Lower lobe of right lung (tissue), 2 donors: ENCODE data around the gene MTHFD1. TPM values are rescaled to one million over a fixed set of nuclear protein-coding genes. Genes with fewer than 3 reads are reported as not detected.

Source experiments
- ATAC-seq, 2 donors: fragments of 200-7000 bp; cut with Tn5 transposase; one replicate each; pipeline ENCODE4 v1.9.1; 2020 to 2022; ENCODE audit warnings: mild to moderate bottlenecking in 2 of 2, moderate library complexity in 2 of 2
- DNase-seq: peaks from one replicate; pipeline ENCODE4 v3.0.0-alpha.2; 2020
- H3K27ac ChIP-seq: fragments of 200-600 bp; one replicate; pipeline ENCODE4 v1.8.0; 2022
- H3K27me3 ChIP-seq: fragments of 200-600 bp; one replicate; pipeline ENCODE4 v1.8.0; 2022; ENCODE audit warnings: low read depth
- H3K36me3 ChIP-seq: fragments of 200-600 bp; one replicate; pipeline ENCODE4 v1.8.0; 2022; ENCODE audit warnings: mild to moderate bottlenecking
- H3K4me1 ChIP-seq: fragments of 200-600 bp; one replicate; pipeline ENCODE4 v1.8.0; 2022
- H3K4me3 ChIP-seq: fragments of 200-600 bp; one replicate; pipeline ENCODE4 v1.8.0; 2022; ENCODE audit warnings: mild to moderate bottlenecking
- H3K9me3 ChIP-seq: fragments of 200-600 bp; one replicate; pipeline ENCODE4 v1.8.0; 2022
- CTCF ChIP-seq: fragments of 200-600 bp; IDR thresholded peaks from one replicate; pipeline ENCODE4 v1.8.0; 2022; ENCODE audit warnings: antibody characterized with exemption, mild to moderate bottlenecking
- intact Hi-C: fragments of 100-400 bp; cut with DNase I; formaldehyde crosslinking; loops from one replicate; pipeline ENCODE4 v1.11.0; 2022
- total RNA-seq: library from RNA; stranded (reverse); fragmentation: NEBNext Ultra II Directional; extraction: Animal tissue kit (Norgen Biotek cat#: 25700); gene quantifications from one replicate; pipeline ENCODE4 v1.2.1, GENCODE V29; 2021
- donor health status: DM: no; HTN: yes; CAD: no; lungs with severe emphysema.

The MTHFD1 gene
- total RNA-seq, 1 donor from 2014 or later: 46.3 TPM

GRCh38 chr14:64422756-64423155 is 34.6 kb downstream of the MTHFD1 start:
- Histone ChIP-seq H3K9me3 (no peaks in the 10 kb centered on the region), H3K36me3 (peaks cover 80% of the 10 kb centered on the region), H3K27ac (no peak overlapping the region), H3K4me3 (no peak overlapping the region), H3K27me3 (no peaks in the 10 kb centered on the region), H3K4me1 (no peaks in the 10 kb centered on the region)
- no peak for ATAC-seq
- intact Hi-C loops: no loop called here
- TF ChIP-seq CTCF: no peak
- DNase-seq: no peak

GRCh38 chr14:64423987-64424386 is 35.8 kb downstream of the MTHFD1 start:
- Histone ChIP-seq H3K9me3 (no peaks in the 10 kb centered on the region), H3K4me3 (no peak overlapping the region), H3K27me3 (no peaks in the 10 kb centered on the region), H3K36me3 (peaks cover 75% of the 10 kb centered on the region), H3K4me1 (no peaks in the 10 kb centered on the region), H3K27ac (no peak overlapping the region)
- TF ChIP-seq CTCF: no peak
- DNase-seq (no peak), ATAC-seq (no peak)
- intact Hi-C loops: no loop called here

- ATAC-seq: peak in 1 of 2 donors; percentile 58
Measured at GRCh38 chr14:64434528-64434927, 46.4 kb downstream of the MTHFD1 start.

GRCh38 chr14:64438181-64438841 is 50.2 kb downstream of the MTHFD1 start:
- H3K9me3 ChIP-seq: no peaks in the 10 kb centered on the region
- intact Hi-C loops: no loop called here
- peaks cover 63% of the 10 kb centered on the region for H3K36me3 ChIP-seq
- TF ChIP-seq CTCF: no peak
- no peak overlapping the region for H3K4me3 ChIP-seq
- H3K27me3 ChIP-seq: no peaks in the 10 kb centered on the region
- no peak for DNase-seq
- no peaks in the 10 kb centered on the region for H3K4me1 ChIP-seq
- H3K27ac ChIP-seq: peak overlapping the region; percentile 51
- ATAC-seq: peak; percentile 65 to 81

More at GRCh38 chr14:64434528-64434927, 46.4 kb downstream of the MTHFD1 start:
- Histone ChIP-seq H3K4me3 (no peak overlapping the region), H3K9me3 (no peaks in the 10 kb centered on the region), H3K36me3 (peaks cover 57% of the 10 kb centered on the region), H3K27ac (no peak overlapping the region), H3K27me3 (no peaks in the 10 kb centered on the region), H3K4me1 (no peaks in the 10 kb centered on the region)
- TF ChIP-seq CTCF: no peak
- DNase-seq: no peak
- intact Hi-C loops: no loop called here

GRCh38 chr14:64439141-64439540 is 51.0 kb downstream of the MTHFD1 start:
- intact Hi-C loops: no loop called here
- Histone ChIP-seq H3K27ac (peak overlapping the region; percentile 51), H3K9me3 (no peaks in the 10 kb centered on the region), H3K4me1 (no peaks in the 10 kb centered on the region), H3K27me3 (no peaks in the 10 kb centered on the region), H3K36me3 (peaks cover 70% of the 10 kb centered on the region), H3K4me3 (no peak overlapping the region)
- DNase-seq: no peak
- TF ChIP-seq CTCF: no peak
- no peak for ATAC-seq
